ENCODE data around the gene ASPHD2. TPM values are rescaled to one million over a fixed set of nuclear protein-coding genes. Genes with fewer than 3 reads are reported as not detected.

Gene ASPHD2
- polyA plus RNA-seq, 2 donors, result 0.43 to 1.5 TPM

DNA sequence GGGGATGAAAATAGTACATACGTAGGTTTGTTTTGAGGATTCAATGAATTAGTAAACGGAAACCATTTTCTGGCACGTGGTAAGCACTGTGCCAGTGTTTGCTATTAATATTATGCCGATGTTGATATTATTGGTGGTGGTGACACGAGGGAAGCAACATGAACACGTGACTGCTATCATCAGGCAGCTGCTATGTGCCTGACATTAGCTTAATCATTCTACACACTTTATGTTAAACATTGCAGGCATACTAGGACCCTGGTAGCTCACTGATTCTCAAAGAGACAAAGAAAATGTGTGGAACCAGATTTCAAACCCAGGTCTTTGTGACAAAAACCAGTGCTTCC, 55.3 kb downstream of the ASPHD2 start:
- Histone ChIP-seq H3K9me3 (ENCODE audit: control insufficient read depth in 2 of 2, insufficient read depth in 1 of 2, low read depth in 1 of 2, low read length in 1 of 2) (no peaks in the 10 kb centered on the region), H3K4me3 (ENCODE audit: low read depth in 1 of 2, low read length in 2 of 2) (peak overlapping the region; percentile 72 to 84), H3K4me1 (ENCODE audit: control insufficient read depth in 2 of 2, insufficient read depth in 2 of 2, low read length in 1 of 2) (peaks cover 0 to 11% of the 10 kb centered on the region in 2 donors), H3K27ac (ENCODE audit: low read depth in 2 of 2, low read length in 1 of 2) (peak overlapping the region; percentile 26 to 87), H3K27me3 (ENCODE audit: control insufficient read depth in 1 of 2, insufficient read depth in 2 of 2, low read length in 2 of 2) (no peaks in the 10 kb centered on the region), H3K36me3 (ENCODE audit: control insufficient read depth in 2 of 2, insufficient read depth in 2 of 2, low read length in 1 of 2) (peaks cover 4 to 7% of the 10 kb centered on the region in 2 donors)
- WGBS, 2 donors, result 5 to 6% methylated on average over 6 of the region's 6 CpGs

DNA sequence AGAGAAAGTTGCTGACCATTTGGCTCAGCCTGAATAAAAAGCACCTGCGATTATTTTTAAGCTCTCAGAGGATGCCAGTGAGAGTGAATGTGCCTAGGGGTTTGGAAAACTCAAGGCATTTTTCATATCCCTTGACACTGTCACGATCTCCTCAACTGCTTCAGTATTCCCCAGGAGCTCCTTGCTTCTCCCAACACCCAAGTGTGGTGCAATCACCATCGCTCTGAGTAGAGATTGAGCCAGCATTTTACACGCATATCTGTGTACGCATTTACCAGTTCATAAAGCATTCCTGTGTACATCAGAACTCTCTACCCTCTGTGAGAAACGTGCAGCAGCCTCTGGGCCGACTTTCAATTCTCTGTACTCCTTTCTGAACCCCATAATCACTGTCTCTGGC, 56.0 kb downstream of the ASPHD2 start:
- H3K27ac ChIP-seq (ENCODE audit: low read depth in 2 of 2, low read length in 1 of 2), result no peak overlapping the region
- no peaks in the 10 kb centered on the region for H3K27me3 ChIP-seq (ENCODE audit: control insufficient read depth in 1 of 2, insufficient read depth in 2 of 2, low read length in 2 of 2)
- H3K9me3 ChIP-seq (ENCODE audit: control insufficient read depth in 2 of 2, insufficient read depth in 1 of 2, low read depth in 1 of 2, low read length in 1 of 2), result no peaks in the 10 kb centered on the region
- peaks cover 4 to 13% of the 10 kb centered on the region in 2 donors for H3K36me3 ChIP-seq (ENCODE audit: control insufficient read depth in 2 of 2, insufficient read depth in 2 of 2, low read length in 1 of 2)
- no peak overlapping the region for H3K4me3 ChIP-seq (ENCODE audit: low read depth in 1 of 2, low read length in 2 of 2)
- H3K4me1 ChIP-seq (ENCODE audit: control insufficient read depth in 2 of 2, insufficient read depth in 2 of 2, low read length in 1 of 2), result peaks cover 0 to 11% of the 10 kb centered on the region in 2 donors
- WGBS, 2 donors, result 51% methylated on average over 7 of the region's 7 CpGs

DNA sequence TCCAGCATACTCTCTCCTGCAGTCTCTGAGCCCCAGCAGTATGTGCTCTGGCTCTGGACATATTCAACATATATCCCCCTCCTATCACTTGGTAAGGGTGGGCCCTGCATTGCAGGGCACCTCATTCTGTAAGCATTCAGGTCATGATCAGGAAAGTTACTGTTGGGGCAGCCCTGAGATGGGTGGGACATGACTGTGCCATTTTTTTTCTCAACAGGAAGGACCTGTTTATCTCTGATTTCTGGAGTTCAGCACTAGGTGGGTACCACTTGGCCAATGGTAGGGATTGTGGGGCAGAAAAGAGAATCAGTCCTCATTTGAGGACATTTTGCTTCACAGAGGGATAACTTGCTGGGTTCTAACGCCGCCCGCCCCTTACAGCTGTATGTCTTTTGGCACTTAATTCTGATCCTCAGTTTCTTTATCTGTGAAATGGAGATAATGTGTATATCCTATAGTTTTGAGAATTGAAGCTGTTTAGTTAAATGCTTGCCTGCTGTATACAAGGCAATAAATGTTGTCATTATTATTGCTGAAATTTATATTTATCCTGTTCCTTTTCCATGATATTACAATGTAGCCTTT, 56.8 kb downstream of the ASPHD2 start:
- Histone ChIP-seq H3K9me3 (ENCODE audit: control insufficient read depth in 2 of 2, insufficient read depth in 1 of 2, low read depth in 1 of 2, low read length in 1 of 2) (no peaks in the 10 kb centered on the region), H3K27me3 (ENCODE audit: control insufficient read depth in 1 of 2, insufficient read depth in 2 of 2, low read length in 2 of 2) (no peaks in the 10 kb centered on the region), H3K27ac (ENCODE audit: low read depth in 2 of 2, low read length in 1 of 2) (no peak overlapping the region), H3K36me3 (ENCODE audit: control insufficient read depth in 2 of 2, insufficient read depth in 2 of 2, low read length in 1 of 2) (peaks cover 4 to 14% of the 10 kb centered on the region in 2 donors), H3K4me3 (ENCODE audit: low read depth in 1 of 2, low read length in 2 of 2) (no peak overlapping the region), H3K4me1 (ENCODE audit: control insufficient read depth in 2 of 2, insufficient read depth in 2 of 2, low read length in 1 of 2) (peaks cover 0 to 5% of the 10 kb centered on the region in 2 donors)
- 61 to 70% methylated on average over 3 of the region's 3 CpGs for WGBS, 2 donors

DNA sequence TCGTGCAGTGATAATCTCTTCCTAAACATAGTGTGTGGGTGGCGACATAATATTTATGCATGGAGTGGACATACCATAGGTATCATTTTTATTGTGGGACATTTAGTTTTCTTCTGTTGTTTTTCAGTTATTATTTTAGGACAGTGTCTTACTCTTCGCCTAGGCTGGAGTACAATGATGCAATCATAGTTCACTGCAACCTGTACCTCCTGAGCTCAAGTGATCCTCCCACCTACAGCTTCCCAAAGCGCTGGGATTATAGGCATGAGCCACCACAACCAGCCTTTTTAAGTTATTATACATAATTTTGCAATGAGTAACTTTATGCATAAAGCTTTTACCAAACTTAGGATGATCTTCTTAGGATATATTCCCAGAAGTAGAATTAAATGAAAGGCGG, 57.3 kb downstream of the ASPHD2 start:
- Histone ChIP-seq H3K9me3 (ENCODE audit: control insufficient read depth in 2 of 2, insufficient read depth in 1 of 2, low read depth in 1 of 2, low read length in 1 of 2) (no peaks in the 10 kb centered on the region), H3K4me3 (ENCODE audit: low read depth in 1 of 2, low read length in 2 of 2) (no peak overlapping the region), H3K4me1 (ENCODE audit: control insufficient read depth in 2 of 2, insufficient read depth in 2 of 2, low read length in 1 of 2) (peaks cover 0 to 5% of the 10 kb centered on the region in 2 donors), H3K36me3 (ENCODE audit: control insufficient read depth in 2 of 2, insufficient read depth in 2 of 2, low read length in 1 of 2) (peaks cover 4 to 14% of the 10 kb centered on the region in 2 donors), H3K27ac (ENCODE audit: low read depth in 2 of 2, low read length in 1 of 2) (no peak overlapping the region), H3K27me3 (ENCODE audit: control insufficient read depth in 1 of 2, insufficient read depth in 2 of 2, low read length in 2 of 2) (no peaks in the 10 kb centered on the region)
- WGBS, 2 donors, result 86 to 88% methylated on average over 5 of the region's 5 CpGs

DNA sequence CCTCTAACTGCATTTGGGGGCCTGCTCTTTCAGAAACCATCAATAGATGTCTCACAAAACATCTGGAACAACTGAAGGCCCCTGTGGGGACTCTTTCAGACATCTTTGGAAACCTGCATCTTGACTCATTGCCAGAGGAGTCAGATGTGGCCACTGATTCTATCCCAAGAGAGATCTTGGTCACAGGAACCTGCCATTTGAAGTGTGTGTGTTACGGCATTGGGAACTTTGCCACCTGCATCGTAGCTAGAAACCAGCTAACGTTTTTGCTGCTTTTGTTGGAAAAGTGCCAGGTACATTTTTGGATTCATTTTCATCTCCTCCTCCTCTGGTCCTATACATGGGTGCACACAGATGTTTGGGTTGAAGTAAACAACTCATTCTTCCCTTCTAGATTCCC, 58.9 kb downstream of the ASPHD2 start:
- Histone ChIP-seq H3K36me3 (ENCODE audit: control insufficient read depth in 2 of 2, insufficient read depth in 2 of 2, low read length in 1 of 2) (peaks cover 4 to 20% of the 10 kb centered on the region in 2 donors), H3K27ac (ENCODE audit: low read depth in 2 of 2, low read length in 1 of 2) (no peak overlapping the region), H3K4me3 (ENCODE audit: low read depth in 1 of 2, low read length in 2 of 2) (no peak overlapping the region), H3K9me3 (ENCODE audit: control insufficient read depth in 2 of 2, insufficient read depth in 1 of 2, low read depth in 1 of 2, low read length in 1 of 2) (no peaks in the 10 kb centered on the region), H3K4me1 (ENCODE audit: control insufficient read depth in 2 of 2, insufficient read depth in 2 of 2, low read length in 1 of 2) (peaks cover 0 to 5% of the 10 kb centered on the region in 2 donors), H3K27me3 (ENCODE audit: control insufficient read depth in 1 of 2, insufficient read depth in 2 of 2, low read length in 2 of 2) (no peaks in the 10 kb centered on the region)
- 45 to 50% methylated on average over 3 of the region's 3 CpGs for WGBS, 2 donors

DNA sequence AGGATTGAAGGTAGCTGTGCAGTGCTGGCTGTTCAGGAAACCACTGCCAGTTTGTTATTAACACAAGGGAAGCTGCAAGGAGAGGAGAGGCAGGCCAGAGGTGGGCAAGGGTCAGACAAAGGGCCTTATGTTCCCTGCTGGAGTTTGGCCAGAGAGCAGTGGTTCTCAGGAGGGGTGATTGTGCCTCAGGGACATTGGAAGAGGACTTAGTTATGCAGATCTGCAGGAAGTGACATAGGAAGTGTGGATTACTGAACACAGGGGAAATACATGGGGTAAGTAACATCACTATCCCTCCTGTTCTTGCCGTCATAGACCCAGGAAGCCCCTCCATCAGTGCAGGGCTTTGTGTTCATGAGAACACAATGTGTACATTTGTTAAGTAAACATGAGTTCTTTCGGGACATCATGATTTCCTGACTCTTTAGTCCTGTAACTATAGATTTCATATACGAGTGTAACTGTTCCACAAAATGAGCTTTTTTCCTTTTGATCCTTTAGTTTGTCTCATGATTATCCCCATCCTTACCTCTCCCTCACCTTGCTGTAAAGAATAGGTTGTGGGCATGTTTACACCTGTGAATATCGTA, 60.5 kb downstream of the ASPHD2 start:
- Histone ChIP-seq H3K9me3 (ENCODE audit: control insufficient read depth in 2 of 2, insufficient read depth in 1 of 2, low read depth in 1 of 2, low read length in 1 of 2) (no peaks in the 10 kb centered on the region), H3K27ac (ENCODE audit: low read depth in 2 of 2, low read length in 1 of 2) (no peak overlapping the region), H3K27me3 (ENCODE audit: control insufficient read depth in 1 of 2, insufficient read depth in 2 of 2, low read length in 2 of 2) (no peaks in the 10 kb centered on the region), H3K4me3 (ENCODE audit: low read depth in 1 of 2, low read length in 2 of 2) (no peak overlapping the region), H3K36me3 (ENCODE audit: control insufficient read depth in 2 of 2, insufficient read depth in 2 of 2, low read length in 1 of 2) (peaks cover 12 to 24% of the 10 kb centered on the region in 2 donors), H3K4me1 (ENCODE audit: control insufficient read depth in 2 of 2, insufficient read depth in 2 of 2, low read length in 1 of 2) (peaks cover 0 to 3% of the 10 kb centered on the region in 2 donors)
- 71 to 77% methylated on average over 4 of the region's 4 CpGs for WGBS, 2 donors

DNA sequence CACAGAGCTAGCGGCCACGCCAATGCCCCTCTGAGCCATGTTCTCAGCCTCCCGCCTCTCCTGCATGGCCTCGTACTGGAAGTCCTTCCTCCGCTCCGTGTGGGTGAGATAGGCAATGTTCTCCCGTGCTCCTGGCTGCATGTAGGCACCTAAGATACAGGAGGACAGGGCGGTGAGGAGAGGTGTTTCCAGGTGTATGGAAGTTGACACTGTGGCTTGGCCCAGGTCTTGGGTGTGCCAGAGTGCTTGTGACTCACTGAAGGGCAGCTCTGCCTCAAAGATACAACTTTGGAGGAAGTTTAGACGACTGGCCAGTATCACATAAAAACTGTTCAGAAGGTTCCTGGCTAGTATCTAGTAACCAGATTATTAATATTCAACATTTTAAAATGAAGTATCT, 63.2 kb downstream of the ASPHD2 start:
- H3K4me3 ChIP-seq (ENCODE audit: low read depth in 1 of 2, low read length in 2 of 2), result no peak overlapping the region
- peaks cover 28 to 41% of the 10 kb centered on the region in 2 donors for H3K36me3 ChIP-seq (ENCODE audit: control insufficient read depth in 2 of 2, insufficient read depth in 2 of 2, low read length in 1 of 2)
- no peaks in the 10 kb centered on the region for H3K9me3 ChIP-seq (ENCODE audit: control insufficient read depth in 2 of 2, insufficient read depth in 1 of 2, low read depth in 1 of 2, low read length in 1 of 2)
- H3K27me3 ChIP-seq (ENCODE audit: control insufficient read depth in 1 of 2, insufficient read depth in 2 of 2, low read length in 2 of 2), result no peaks in the 10 kb centered on the region
- peaks cover 0 to 3% of the 10 kb centered on the region in 2 donors for H3K4me1 ChIP-seq (ENCODE audit: control insufficient read depth in 2 of 2, insufficient read depth in 2 of 2, low read length in 1 of 2)
- peak overlapping the region; percentile 79 to 83 for H3K27ac ChIP-seq (ENCODE audit: low read depth in 2 of 2, low read length in 1 of 2)
- WGBS, 2 donors, result 84 to 85% methylated on average over 9 of the region's 9 CpGs

DNA sequence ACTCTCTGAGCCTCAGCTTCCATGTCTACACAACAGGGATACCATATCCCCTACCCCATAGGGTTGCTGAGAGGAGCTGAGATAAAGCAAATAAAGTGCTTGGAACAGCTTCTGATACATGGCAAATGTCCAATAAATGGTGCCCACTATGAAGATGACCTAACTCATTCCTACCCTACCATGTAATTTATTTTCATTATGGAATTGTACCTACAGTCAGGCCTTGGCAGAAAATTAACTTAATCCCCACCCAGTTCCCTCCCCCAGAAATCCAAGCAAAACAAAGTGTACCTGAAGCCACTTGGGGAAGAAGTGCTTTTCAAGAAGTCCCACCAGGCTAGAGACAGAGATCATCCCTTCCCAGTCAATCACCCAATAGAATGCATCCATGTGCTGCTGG, 65.4 kb downstream of the ASPHD2 start:
- no peaks in the 10 kb centered on the region for H3K27me3 ChIP-seq (ENCODE audit: control insufficient read depth in 1 of 2, insufficient read depth in 2 of 2, low read length in 2 of 2)
- H3K36me3 ChIP-seq (ENCODE audit: control insufficient read depth in 2 of 2, insufficient read depth in 2 of 2, low read length in 1 of 2), result peaks cover 25 to 43% of the 10 kb centered on the region in 2 donors
- peak overlapping the region in 1 of 2 donors; percentile 71 for H3K27ac ChIP-seq (ENCODE audit: low read depth in 2 of 2, low read length in 1 of 2)
- peaks cover 0 to 3% of the 10 kb centered on the region in 2 donors for H3K4me1 ChIP-seq (ENCODE audit: control insufficient read depth in 2 of 2, insufficient read depth in 2 of 2, low read length in 1 of 2)
- H3K4me3 ChIP-seq (ENCODE audit: low read depth in 1 of 2, low read length in 2 of 2), result no peak overlapping the region
- H3K9me3 ChIP-seq (ENCODE audit: control insufficient read depth in 2 of 2, insufficient read depth in 1 of 2, low read depth in 1 of 2, low read length in 1 of 2), result no peaks in the 10 kb centered on the region

Data from esophagus (tissue), 2 donors.